ENCODE results near the gene TMEM115. TPM values are rescaled to one million over a fixed set of nuclear protein-coding genes. Genes with fewer than 3 reads are reported as not detected.
A peak's percentile ranks its signal among the peaks of the same experiment; 100 is the strongest.

The TMEM115 gene
- total RNA-seq, 2 donors from 2014 or later: 42.1 to 45.0 TPM

- intact Hi-C loops (cut with DNase I): loop anchor here (10.0 kb wide), 1 partner anchor 46 kb away; the partner anchor contains the start of gene LSMEM2
Measured at GRCh38 chr3:50320853-50321335, 38.4 kb downstream of the TMEM115 start.

GRCh38 chr3:50319894-50320625, 39.3 kb downstream of the TMEM115 start:
- Histone ChIP-seq H3K36me3 (no peaks in the 10 kb centered on the region), H3K9me3 (no peaks in the 10 kb centered on the region), H3K4me3 (peak overlapping the region; percentile 66), H3K27ac (peak overlapping the region; percentile 81), H3K9ac (ENCODE audit: low read depth in 2 of 2, low read length in 2 of 2) (peak overlapping the region; percentile 72 to 91), H3K4me1 (peaks cover 38% of the 10 kb centered on the region), H3K27me3 (no peaks in the 10 kb centered on the region)
- intact Hi-C loops (cut with DNase I): loop anchor here (10.0 kb wide), 1 partner anchor 45 kb away; the partner anchor contains the start of gene LSMEM2
- DNase-seq: no peak
- no peak for TF ChIP-seq CTCF (IDR thresholded peaks at IDR 0.05)

More at GRCh38 chr3:50320853-50321335, 38.4 kb downstream of the TMEM115 start:
- Histone ChIP-seq H3K4me1 (peaks cover 38% of the 10 kb centered on the region), H3K27ac (peak overlapping the region; percentile 81), H3K36me3 (no peaks in the 10 kb centered on the region), H3K27me3 (no peaks in the 10 kb centered on the region), H3K9ac (ENCODE audit: low read depth in 2 of 2, low read length in 2 of 2) (peak overlapping the region; percentile 72 to 91), H3K9me3 (no peaks in the 10 kb centered on the region), H3K4me3 (peak overlapping the region; percentile 66)
- DNase-seq: peak; percentile 80
- no peak for TF ChIP-seq CTCF (IDR thresholded peaks at IDR 0.05)

GRCh38 chr3:50319181-50319893, 40.0 kb downstream of the TMEM115 start:
- no peak for TF ChIP-seq CTCF (IDR thresholded peaks at IDR 0.05)
- H3K27ac ChIP-seq: no peak overlapping the region
- H3K36me3 ChIP-seq: no peaks in the 10 kb centered on the region
- intact Hi-C loops (cut with DNase I): no loop called here
- H3K9me3 ChIP-seq: no peaks in the 10 kb centered on the region
- DNase-seq: no peak
- H3K9ac ChIP-seq (ENCODE audit: low read depth in 2 of 2, low read length in 2 of 2): peak overlapping the region in 1 of 2 donors; percentile 91
- H3K4me1 ChIP-seq: peaks cover 38% of the 10 kb centered on the region
- H3K27me3 ChIP-seq: no peaks in the 10 kb centered on the region
- no peak overlapping the region for H3K4me3 ChIP-seq

GRCh38 chr3:50318615-50319014, 40.7 kb downstream of the TMEM115 start:
- intact Hi-C loops (cut with DNase I): no loop called here
- DNase-seq: no peak
- Histone ChIP-seq H3K9me3 (no peaks in the 10 kb centered on the region), H3K27ac (no peak overlapping the region), H3K27me3 (no peaks in the 10 kb centered on the region), H3K9ac (ENCODE audit: low read depth in 2 of 2, low read length in 2 of 2) (peak overlapping the region in 1 of 2 donors; percentile 91), H3K4me1 (peaks cover 38% of the 10 kb centered on the region), H3K36me3 (no peaks in the 10 kb centered on the region), H3K4me3 (no peak overlapping the region)
- TF ChIP-seq CTCF (IDR thresholded peaks at IDR 0.05): no peak

- intact Hi-C loops (cut with DNase I): no loop called here
- Histone ChIP-seq H3K9me3 (no peaks in the 10 kb centered on the region), H3K27ac (peak overlapping the region; percentile 91), H3K4me3 (no peak overlapping the region), H3K4me1 (peaks cover 38% of the 10 kb centered on the region), H3K36me3 (no peaks in the 10 kb centered on the region), H3K9ac (ENCODE audit: low read depth in 2 of 2, low read length in 2 of 2) (peak overlapping the region in 1 of 2 donors; percentile 91), H3K27me3 (no peaks in the 10 kb centered on the region)
- no peak for DNase-seq
- no peak for TF ChIP-seq CTCF (IDR thresholded peaks at IDR 0.05)
Measured at GRCh38 chr3:50318163-50318562, 41.2 kb downstream of the TMEM115 start.
